HG03439 (cell line): ENCODE data around the gene VMAC.
"Not testable (repeated sequence)": the region's sequence is repeated elsewhere in the genome, so short reads cannot be mapped to it uniquely, and the experiment has no call there.

ENCODE experiments used
- ATAC-seq: cut with Tn5 transposase; IDR thresholded peaks from one replicate; pipeline ENCODE4 v1.9.1; 2021; ENCODE audit warnings: mild to moderate bottlenecking, moderate library complexity; ENCODE audit not compliant: unreplicated experiment

VMAC gene

DNA sequence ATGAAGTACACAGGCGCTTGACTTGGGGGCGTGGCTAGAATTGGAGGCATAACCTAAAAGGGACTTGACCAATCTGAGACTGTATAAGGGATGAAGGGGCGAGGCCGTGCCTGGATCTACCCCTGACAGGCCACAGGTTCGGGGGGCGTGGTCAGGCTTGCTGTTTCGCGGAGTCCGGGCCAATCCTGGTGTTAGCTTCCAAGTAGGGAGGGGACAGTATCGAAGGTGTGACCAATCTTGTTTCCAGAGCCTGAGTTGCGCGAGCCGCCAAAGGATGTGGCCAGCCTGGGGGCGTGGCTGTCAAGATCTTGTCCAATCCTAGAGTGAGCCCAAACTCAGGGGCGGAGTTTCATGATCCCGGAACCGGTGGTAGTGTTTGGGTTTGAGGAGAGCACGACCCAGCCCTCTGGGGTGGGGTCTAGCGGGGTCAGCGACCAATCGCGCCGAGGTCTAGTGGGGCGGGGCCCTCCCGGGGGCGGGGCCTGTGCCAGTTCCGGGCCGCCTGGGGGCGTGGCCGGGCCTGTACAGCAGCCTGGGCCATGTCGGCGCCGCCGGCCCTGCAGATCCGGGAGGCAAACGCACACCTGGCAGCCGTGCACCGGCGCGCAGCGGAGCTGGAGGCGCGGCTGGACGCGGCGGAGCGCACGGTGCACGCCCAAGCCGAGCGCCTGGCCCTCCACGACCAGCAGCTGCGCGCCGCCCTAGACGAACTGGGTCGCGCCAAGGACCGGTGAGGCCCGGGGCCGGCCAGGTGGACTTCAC, at the start of gene VMAC:
Gene VMAC (plus strand): TSS at position 521 of the 762 bp plus-strand sequence. CDS start 19 bp downstream, at position 540.
- peak; percentile 78 for ATAC-seq

GRCh38 chr19:5855151-5855550, 49.5 kb upstream of the VMAC start:
- not testable (repeated sequence) for ATAC-seq

- no peak for ATAC-seq
These were observed 47.2 kb upstream of the VMAC start for GRCh38 chr19:5857203-5858081.

GRCh38 chr19:5863030-5863665, 41.5 kb upstream of the VMAC start:
- ATAC-seq, result no peak

DNA sequence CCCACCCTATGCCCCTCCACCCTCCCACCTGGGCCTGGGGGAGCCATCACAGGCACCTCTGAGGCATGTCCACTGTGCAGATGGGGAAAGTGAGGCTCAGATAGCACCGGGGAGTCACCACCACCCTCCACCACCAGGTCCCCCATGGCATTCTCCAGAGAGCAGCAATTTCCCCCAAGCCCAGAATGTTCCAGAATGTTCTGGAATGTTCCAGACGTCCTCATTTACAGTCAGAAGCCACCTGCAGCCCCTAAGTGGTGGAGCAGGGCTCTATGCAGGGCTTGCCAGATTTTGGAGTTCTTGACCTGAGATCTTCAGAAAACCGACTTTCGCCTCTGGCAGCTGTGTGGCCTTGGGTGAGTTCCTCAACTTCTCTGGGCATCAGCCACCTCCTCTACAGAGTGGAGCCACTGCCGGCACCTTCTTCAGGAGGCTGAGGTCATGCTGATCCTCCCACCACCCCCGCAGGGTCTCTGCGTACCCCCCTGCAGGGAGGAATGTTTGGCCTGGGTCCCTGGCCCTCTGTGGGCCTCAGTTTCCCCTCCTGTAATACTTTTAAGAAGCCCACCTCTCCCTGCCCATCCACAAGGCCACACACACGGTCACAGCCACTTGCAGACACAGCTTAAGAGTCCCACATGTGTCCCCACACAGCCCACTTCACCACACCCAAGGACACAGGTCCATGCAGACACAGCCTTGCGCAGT, 40.5 kb upstream of the VMAC start:
- no peak for ATAC-seq

- no peak for ATAC-seq
These were observed 39.8 kb upstream of the VMAC start for GRCh38 chr19:5864725-5865486.

DNA sequence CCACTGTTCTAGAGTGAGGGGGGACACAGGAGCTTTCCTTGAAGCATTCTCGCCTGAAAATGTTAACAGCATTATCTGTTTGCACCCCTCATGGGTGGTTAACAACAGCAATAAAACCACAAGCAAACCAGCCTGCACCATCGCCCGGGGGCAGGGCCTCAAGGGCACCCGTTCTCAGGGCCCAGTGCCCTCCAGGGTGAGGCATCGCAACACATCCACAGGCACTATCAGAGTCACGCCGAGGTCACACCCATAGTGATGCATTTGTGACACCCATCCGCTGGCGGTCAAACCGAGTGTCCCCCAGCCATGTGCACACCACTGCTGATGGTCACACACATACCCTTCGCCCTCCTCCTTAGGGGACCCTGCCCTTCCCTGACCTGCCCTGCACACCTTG, 38.9 kb upstream of the VMAC start:
- ATAC-seq, result no peak

DNA sequence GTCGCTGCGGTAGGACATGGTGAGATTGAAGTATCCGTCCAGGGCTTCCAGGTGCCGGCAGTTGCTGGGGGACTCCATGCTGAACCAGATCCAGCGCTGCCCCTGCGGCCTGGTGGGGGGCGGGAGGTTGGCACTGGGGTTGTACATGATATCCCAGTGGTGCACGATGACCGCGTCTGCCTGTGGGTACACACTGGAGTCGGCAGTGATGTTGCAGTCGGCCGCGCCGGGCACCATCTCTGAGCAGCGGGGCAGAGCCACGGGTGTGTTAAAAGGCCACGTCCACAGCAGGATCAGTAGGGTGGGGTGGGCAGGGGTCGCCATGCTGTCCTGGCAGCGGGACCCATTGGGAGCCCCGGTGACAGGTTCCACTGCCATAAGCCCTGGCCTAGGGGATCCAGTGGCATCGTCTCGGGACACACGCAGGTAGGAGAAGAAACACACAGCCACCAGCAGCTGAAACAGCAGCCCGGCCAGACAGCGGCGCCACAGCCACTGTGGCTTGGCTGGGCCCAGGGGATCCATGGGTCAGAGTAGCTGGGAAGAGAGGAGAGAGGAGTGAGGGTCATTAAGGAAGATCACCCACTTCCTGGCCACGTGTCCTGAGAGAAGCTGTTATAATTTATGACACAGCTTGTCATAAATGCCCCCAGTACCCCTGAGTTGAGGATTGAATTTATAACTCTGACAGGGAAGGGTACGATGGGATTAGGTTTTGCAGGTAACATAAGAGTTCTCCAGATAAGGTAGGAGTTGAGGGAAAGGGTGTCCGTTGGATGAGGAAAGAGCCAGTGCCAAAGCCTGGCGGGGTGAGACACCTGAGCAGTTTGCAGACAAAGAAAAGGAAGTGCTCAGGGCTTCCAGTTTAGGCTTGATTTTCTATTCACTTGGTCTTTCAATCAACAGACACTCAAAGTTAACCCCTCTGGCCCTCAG, 37.2 kb upstream of the VMAC start:
- ATAC-seq, result no peak

GRCh38 chr19:5870986-5871394, 33.7 kb upstream of the VMAC start:
- ATAC-seq, result no peak

GRCh38 chr19:5873617-5874199, 31.0 kb upstream of the VMAC start:
- no peak for ATAC-seq

DNA sequence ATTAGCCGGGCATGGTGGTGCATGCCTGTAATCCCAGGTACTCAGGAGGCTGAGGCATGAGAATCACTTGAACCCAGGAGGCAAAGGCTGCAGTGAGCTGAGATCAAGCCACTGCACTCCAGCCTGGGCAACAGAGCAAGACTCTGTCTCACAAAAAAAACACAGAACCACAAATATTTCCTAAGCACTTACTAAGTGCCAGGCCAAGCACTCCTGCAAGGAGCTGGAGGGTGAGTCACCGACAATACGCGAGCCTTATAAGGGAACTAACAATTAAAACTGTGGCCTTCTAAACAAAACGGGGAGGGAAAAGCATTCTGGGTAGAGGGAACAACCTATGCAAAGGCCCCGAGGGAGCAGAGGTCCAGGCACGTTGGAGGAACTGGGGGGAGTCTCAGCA, 30.2 kb upstream of the VMAC start:
- ATAC-seq, result not testable (repeated sequence)

- no peak for ATAC-seq
These were observed 27.2 kb upstream of the VMAC start for GRCh38 chr19:5877427-5877826.

DNA sequence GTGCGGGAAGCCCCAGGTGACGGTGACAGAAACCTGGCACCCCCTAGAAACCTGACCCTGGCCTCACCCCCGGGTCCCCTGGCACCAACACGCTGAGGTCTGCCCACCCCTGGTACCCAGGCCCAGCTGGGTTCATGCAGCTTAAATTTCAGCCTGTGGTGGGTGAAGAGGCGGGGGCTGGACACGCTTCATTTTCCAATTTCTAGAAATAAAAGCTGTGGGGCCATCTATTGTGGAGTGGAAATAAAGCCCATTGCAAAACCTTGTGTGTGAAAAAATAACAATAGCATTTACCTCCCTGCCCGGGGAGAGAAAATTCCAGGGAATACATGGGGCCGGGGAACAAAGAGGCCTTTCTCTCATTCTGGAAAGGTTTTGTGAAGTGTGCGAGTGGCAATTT, 26.8 kb upstream of the VMAC start:
- ATAC-seq, result no peak

DNA sequence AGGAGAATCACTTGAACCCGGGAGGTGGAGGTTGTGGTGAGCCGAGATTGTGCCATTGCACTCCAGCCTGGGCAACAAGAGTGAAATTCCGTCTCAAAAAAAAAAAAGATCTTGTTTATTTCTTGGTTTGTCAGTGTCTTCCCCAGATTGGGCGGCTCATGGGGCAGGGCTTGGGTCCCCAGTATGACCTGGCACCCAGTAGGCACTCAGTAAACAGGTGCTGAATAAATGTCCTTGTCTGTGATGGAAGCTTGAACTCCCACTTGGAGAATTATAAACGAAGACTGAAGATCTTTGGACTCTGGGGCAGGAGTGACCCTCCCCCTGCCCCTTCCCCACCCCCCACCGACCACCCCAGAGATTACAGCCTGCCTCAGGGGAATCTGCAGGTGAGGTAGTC, 24.5 kb upstream of the VMAC start:
- ATAC-seq, result no peak

- no peak for ATAC-seq
These were observed 24.0 kb upstream of the VMAC start for GRCh38 chr19:5880604-5881078.

- ATAC-seq, result no peak
These were observed 23.0 kb upstream of the VMAC start for GRCh38 chr19:5881543-5882299.

DNA sequence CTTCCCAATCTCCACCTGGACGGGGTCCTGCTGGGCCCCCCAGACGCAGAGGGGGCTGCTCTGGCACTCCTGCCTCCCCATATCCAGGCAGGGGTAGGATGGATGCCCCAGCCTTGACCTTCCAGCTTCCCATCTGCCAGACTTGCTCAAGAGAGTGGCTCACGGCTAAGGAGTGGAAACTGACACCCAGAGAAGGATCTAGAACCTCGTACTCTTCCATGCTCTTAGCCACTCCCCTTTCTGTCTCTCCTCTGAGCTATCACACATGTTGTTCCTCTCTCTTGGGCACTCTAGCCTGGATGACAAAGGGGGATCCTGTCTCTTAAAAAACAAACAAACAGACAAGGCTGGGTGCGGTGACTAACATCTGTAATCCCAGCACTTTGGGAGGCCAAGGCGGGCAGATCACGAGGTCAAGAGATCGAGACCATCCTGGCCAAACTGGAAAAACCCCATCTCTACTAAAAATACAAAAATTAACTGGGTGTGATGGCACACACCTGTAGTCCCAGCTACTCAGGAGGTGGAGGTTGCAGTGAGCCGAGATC, 22.2 kb upstream of the VMAC start:
- ATAC-seq, result no peak
